IMR-90 (cell line): ENCODE results near the gene LHX1.

Experiments used
- CEBPB ChIP-seq: IDR thresholded peaks from 2 replicates; pipeline ENCODE4 v1.6.1; 2012; ENCODE audit warnings: low read depth, low read length, improper control_type of control experiment
- CHD1 ChIP-seq: IDR thresholded peaks from 2 replicates; pipeline ENCODE4 v1.6.1; 2012; ENCODE audit warnings: low read depth, low read length, improper control_type of control experiment
- CTCF ChIP-seq: conservative IDR thresholded peaks from 2 replicates; pipeline ENCODE4 v1.5.1; 2012; ENCODE audit warnings: mild to moderate bottlenecking, low read depth, low read length, improper control_type of control experiment
- FOS ChIP-seq: fragments of 150-350 bp; IDR thresholded peaks from 2 replicates; pipeline ENCODE4 v1.6.1; 2016; ENCODE audit warnings: low read depth, low read length
- POLR2A ChIP-seq: IDR thresholded peaks from 2 replicates; pipeline ENCODE4 v1.6.1; 2012; ENCODE audit warnings: mild to moderate bottlenecking, low read depth, low read length
- RAD21 ChIP-seq: IDR thresholded peaks from 2 replicates; pipeline ENCODE4 v1.6.1; 2012; ENCODE audit warnings: low read length, improper control_type of control experiment
- RFX5 ChIP-seq: IDR thresholded peaks from 2 replicates; pipeline ENCODE4 v1.8.0; 2012; ENCODE audit warnings: low read depth, mild to moderate bottlenecking, low read length, moderate library complexity

GRCh38 chr17:36936455-36937000 is 747 bp upstream of the LHX1 start:
- TF ChIP-seq POLR2A (no peak), CHD1 (no peak), FOS (no peak), CTCF (no peak), RFX5 (no peak), CEBPB (no peak), RAD21 (no peak)
